Measurements from ENCODE around the gene BRD4.
A peak's percentile ranks its signal among the peaks of the same experiment; 100 is the strongest.

The BRD4 gene

DNA sequence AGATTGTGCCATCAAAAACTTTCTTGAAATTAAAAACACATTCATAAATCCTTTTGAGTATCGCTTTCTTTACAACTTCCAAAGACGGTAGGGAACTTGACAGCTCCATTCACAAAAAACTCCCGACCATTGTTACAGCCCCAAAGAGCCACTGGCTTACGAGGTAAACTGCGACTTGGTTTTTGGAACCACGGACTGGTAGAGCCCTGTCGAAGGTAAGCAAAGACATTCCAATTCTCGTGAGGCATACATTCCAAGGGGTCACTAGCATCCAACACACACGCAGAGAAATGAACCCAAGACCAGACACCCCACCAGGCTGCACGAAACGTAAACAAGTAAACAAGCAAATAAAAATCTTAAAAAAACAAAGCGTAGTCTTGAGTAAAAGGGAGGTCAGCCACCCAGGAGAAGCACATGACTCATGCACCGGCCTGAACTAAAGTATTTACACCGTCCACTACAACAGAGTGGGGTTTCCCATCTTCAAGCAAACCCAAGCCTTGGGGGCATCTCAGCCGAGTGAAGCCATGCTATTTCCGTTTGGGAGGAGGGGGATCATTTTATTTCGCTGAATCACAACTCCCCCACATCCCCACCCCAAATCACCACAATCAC, 1.4 kb downstream of the BRD4 start:
- Histone ChIP-seq H3K4me1 (peaks cover 68% of the 10 kb centered on the region), H3K4me2 (peak overlapping the region; percentile 90), H3K27me3 (no peaks in the 10 kb centered on the region), H3K9ac (peak overlapping the region; percentile 99), H3K9me3 (no peaks in the 10 kb centered on the region), H3K4me3 (peak overlapping the region; percentile 95), H4K20me1 (peaks cover 58% of the 10 kb centered on the region), H3K27ac (peak overlapping the region; percentile 99), H3K36me3 (peaks cover 6% of the 10 kb centered on the region; the same call in 1 of the 2 replicates)
- TF ChIP-seq Cebpa-rat (IDR thresholded peaks at IDR 0.05), result no peak

DNA sequence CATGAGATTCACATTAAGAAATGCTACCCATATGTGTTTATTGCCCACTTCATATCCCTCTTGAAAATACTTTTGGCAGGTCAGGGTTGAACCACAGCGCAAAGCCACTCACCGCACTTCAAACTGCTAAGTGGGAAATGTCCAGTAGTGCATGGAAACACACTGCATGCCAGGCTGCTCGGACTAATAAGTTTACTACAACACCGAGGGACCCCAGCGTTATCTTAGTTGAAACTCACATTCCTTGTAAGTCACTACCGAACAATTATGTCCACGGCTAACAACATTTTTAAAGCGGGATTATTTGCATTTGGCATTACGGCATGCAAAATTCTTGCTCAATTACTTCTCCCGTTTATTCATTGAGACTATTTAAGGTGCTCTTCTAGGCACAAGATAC, 4.0 kb downstream of the BRD4 start:
- no peak overlapping the region for H3K27ac ChIP-seq
- H4K20me1 ChIP-seq, result peaks cover 84% of the 10 kb centered on the region
- H3K9me3 ChIP-seq, result no peaks in the 10 kb centered on the region
- peak overlapping the region; percentile 90; the same call in 1 of the 2 replicates for H3K4me2 ChIP-seq
- H3K36me3 ChIP-seq, result no peaks in the 10 kb centered on the region
- no peak overlapping the region for H3K9ac ChIP-seq
- no peak for TF ChIP-seq Cebpa-rat (IDR thresholded peaks at IDR 0.05)
- H3K4me3 ChIP-seq, result no peak overlapping the region
- H3K4me1 ChIP-seq, result peaks cover 69% of the 10 kb centered on the region
- H3K27me3 ChIP-seq, result no peaks in the 10 kb centered on the region

DNA sequence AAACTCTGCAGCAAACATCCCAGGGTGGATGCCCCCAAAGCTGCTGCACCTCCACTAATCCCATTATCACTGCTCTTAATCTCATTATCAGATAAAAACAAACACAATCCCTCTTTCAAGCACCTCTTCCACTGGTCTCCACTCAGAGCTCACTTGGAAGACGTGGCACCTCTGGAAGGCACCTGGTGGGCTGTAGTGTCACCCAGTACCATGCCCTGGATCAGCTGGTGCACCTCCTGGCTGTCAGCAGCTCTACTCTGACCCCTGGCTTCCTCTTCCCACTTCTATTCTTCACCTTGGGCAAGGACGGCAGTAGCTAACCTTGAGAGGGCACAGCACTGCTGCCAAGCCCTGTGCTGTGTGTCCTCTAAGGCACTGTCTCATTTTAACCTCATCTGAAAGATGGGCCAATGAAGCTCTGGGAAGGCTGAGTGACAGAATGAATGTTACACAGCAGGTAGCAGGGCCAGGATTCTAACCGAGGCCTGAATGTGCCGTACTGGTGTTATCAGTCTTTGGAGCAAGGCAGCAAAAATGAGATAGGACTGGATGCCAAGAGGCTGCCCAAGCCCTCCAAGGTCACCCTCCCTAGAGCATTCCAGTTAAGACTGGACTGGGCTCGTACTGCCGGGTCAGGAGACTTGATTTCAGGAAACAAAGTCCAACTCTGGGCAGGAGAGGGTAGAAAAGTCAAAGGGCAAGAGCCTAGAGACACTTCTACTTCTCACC, 7.4 kb downstream of the BRD4 start:
- no peak for TF ChIP-seq Cebpa-rat (IDR thresholded peaks at IDR 0.05)
- no peaks in the 10 kb centered on the region for H3K27me3 ChIP-seq
- H3K9me3 ChIP-seq, result no peaks in the 10 kb centered on the region
- peaks cover 76% of the 10 kb centered on the region for H3K4me1 ChIP-seq
- H3K36me3 ChIP-seq, result no peaks in the 10 kb centered on the region
- no peak overlapping the region for H3K27ac ChIP-seq
- peaks cover 100% of the 10 kb centered on the region for H4K20me1 ChIP-seq
- H3K4me2 ChIP-seq, result peak overlapping the region; percentile 24
- no peak overlapping the region for H3K4me3 ChIP-seq
- H3K9ac ChIP-seq, result no peak overlapping the region

DNA sequence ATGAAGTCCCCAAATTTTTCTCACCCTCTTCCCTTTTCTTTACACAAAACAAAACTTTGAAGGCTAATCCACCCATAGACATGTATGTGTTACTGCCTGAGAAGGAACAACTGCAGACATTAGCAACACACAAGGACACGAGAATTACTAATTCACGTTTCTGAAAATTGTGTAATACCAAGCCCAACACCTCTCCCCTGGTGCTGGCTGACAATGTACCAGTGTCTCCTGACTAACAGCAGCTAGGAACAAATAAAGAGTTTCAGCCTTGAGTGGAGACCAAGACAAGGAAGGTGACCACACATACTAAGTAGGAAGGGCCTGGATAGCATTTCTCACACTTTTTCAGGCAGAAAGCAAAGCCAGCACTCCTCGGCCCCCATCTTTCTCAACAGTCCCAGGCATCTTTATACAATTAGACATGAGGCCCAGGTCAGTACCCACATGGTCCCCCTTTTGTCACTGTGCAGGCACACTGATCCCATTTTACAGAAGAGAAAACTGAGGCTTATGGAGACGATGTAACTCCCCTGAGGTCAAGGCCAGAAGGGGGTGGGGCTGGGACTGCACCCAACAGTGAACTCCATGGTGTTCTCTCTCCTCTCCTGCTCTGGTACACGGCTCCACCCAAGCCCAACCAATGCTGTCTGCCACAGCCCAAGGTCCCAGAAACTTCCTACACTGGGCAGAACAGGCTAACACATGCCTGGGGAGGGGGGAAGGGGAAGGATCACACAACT, 8.7 kb downstream of the BRD4 start:
- H3K9ac ChIP-seq, result no peak overlapping the region
- H3K27me3 ChIP-seq, result no peaks in the 10 kb centered on the region
- no peak for TF ChIP-seq Cebpa-rat (IDR thresholded peaks at IDR 0.05)
- no peak overlapping the region for H3K27ac ChIP-seq
- H3K4me1 ChIP-seq, result peaks cover 76% of the 10 kb centered on the region
- peaks cover 100% of the 10 kb centered on the region for H4K20me1 ChIP-seq
- no peaks in the 10 kb centered on the region for H3K36me3 ChIP-seq
- H3K4me2 ChIP-seq, result no peak overlapping the region; the same call in 1 of the 2 replicates
- H3K9me3 ChIP-seq, result no peaks in the 10 kb centered on the region
- H3K4me3 ChIP-seq, result no peak overlapping the region

DNA sequence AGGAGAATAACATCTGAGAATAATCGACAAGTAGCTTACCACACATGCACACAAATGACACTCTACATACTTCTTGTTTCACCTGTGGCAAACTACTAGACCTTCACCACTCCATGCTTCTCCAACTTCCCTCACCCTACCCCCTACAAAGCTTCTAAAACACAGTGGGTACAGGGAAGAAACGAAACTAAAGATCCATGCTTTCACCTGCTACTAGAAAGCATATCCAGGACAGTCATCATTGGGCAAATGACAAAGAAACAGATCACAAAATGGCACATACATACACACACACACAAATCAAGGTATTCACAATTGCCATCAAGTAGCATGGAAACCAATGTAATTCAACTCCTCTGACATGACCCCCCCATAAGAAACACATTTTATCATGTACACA, 10.6 kb downstream of the BRD4 start:
- TF ChIP-seq Cebpa-rat (IDR thresholded peaks at IDR 0.05), result no peak
- Histone ChIP-seq H3K9ac (no peak overlapping the region), H3K4me3 (no peak overlapping the region), H3K4me2 (no peak overlapping the region), H4K20me1 (peaks cover 100% of the 10 kb centered on the region), H3K27ac (no peak overlapping the region), H3K36me3 (peaks cover 5% of the 10 kb centered on the region; the same call in 1 of the 2 replicates), H3K4me1 (peaks cover 78% of the 10 kb centered on the region), H3K9me3 (no peaks in the 10 kb centered on the region), H3K27me3 (no peaks in the 10 kb centered on the region)

DNA sequence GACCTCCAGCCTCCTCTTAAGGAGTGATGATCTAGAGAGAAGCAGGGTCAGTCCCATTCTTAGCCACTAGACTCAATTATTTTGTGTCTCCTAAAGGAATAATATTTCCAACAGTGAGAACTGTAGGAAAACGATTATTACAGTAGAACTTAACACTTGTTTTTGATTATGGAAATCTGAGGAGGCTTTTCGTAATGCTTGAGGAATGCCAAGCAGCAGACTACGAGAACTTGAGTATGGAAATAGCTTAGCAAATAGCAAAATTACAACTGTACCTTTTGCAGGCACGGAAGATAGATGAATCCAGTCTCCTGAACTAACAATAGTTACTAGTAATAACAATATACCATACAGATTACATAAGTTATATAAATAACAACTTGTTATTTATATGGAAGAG, 12.2 kb downstream of the BRD4 start:
- no peak for TF ChIP-seq Cebpa-rat (IDR thresholded peaks at IDR 0.05)
- H4K20me1 ChIP-seq, result peaks cover 100% of the 10 kb centered on the region
- H3K27me3 ChIP-seq, result no peaks in the 10 kb centered on the region
- H3K9ac ChIP-seq, result no peak overlapping the region
- peaks cover 86% of the 10 kb centered on the region for H3K4me1 ChIP-seq
- no peak overlapping the region for H3K27ac ChIP-seq
- H3K4me3 ChIP-seq, result no peak overlapping the region
- H3K36me3 ChIP-seq, result peaks cover 8% of the 10 kb centered on the region; the same call in 1 of the 2 replicates
- no peaks in the 10 kb centered on the region for H3K9me3 ChIP-seq
- H3K4me2 ChIP-seq, result no peak overlapping the region

DNA sequence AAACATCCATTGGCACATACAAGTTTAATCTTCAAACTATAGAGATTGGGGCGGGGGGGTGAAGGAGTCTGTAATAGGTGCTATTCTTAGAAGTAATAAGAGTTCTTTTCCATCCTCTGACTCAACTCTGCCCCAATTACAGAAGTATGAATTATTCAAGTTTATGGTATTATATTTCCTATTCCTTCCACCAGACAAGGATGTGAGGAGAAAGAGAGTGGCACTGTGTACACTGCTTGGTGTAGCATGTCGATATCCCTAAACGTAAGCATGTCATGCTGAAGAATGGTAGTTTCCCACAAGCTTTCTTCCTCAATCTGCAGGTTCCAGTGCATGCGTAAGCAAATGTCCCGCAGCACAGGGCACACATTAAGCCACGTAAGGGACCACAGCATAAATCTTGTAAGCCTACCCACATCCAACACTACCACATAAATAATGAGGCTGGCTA, 14.1 kb downstream of the BRD4 start:
- H3K27me3 ChIP-seq, result no peaks in the 10 kb centered on the region
- peak overlapping the region; percentile 76 for H3K4me2 ChIP-seq
- TF ChIP-seq Cebpa-rat (IDR thresholded peaks at IDR 0.05), result no peak
- 0 out of 2 replicates have a peak overlapping the region, but pooled peaks have one; percentile 1 for H3K9ac ChIP-seq
- H4K20me1 ChIP-seq, result peaks cover 100% of the 10 kb centered on the region
- H3K9me3 ChIP-seq, result no peaks in the 10 kb centered on the region
- no peak overlapping the region for H3K27ac ChIP-seq
- H3K36me3 ChIP-seq, result peaks cover 26% of the 10 kb centered on the region
- H3K4me1 ChIP-seq, result peaks cover 72% of the 10 kb centered on the region
- H3K4me3 ChIP-seq, result no peak overlapping the region

DNA sequence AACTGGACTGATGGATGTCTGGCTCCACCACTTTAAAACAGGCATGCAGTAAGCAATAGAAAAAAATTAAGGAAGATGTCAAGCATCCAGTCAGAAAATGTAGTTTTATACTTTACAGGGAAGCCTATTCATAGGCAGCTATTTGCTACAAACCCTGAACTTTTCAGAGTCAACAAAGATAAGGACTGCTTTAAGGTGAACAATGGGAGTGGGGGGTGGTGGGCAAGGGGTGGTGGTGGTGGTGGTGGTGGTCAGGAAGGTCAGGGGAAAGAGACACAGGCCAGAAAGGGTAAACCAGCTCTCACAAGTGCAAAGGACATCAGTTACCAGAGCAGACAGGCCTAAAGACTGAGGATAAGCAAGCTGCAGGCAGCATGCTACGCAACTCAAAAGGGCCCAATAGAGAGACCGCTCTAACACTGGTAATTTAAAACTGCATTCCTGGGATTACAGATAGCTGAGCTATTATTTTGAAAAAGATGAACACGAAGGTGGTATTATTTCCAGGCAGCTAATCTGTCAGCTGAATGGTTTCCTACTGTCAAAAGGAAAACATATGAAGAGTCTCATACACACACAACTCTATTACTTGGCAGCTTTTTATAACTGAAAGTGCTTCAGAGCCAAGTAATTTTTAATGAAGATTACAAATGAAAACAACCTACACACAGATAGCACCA, 14.8 kb downstream of the BRD4 start:
- Histone ChIP-seq H3K4me3 (no peak overlapping the region), H3K9me3 (no peaks in the 10 kb centered on the region), H3K27ac (no peak overlapping the region), H4K20me1 (peaks cover 100% of the 10 kb centered on the region), H3K9ac (peak overlapping the region; percentile 37; the same call in 1 of the 2 replicates), H3K4me1 (peaks cover 77% of the 10 kb centered on the region), H3K4me2 (peak overlapping the region; percentile 76), H3K36me3 (peaks cover 32% of the 10 kb centered on the region), H3K27me3 (no peaks in the 10 kb centered on the region)
- no peak for TF ChIP-seq Cebpa-rat (IDR thresholded peaks at IDR 0.05)

DNA sequence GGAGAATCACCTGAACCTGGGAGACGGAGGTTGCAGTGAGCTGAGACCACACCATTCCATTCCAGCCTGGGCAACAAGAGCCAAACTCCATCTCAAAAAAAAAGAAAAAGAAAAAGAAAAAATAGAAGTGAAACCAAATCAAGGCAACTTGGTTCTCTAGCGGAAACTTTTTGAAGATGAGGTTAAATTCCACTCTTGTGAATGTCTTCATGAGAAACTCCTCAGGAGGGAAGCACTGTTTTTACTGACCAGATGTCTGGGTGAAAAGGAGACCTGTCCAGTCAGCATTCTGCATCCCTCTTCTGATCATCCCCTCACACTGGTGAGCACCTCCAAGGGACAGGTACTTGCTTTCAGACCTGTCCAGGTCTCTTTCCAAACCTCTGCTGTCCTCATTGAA, 15.8 kb downstream of the BRD4 start:
- H3K27ac ChIP-seq, result no peak overlapping the region; the same call in 1 of the 2 replicates
- TF ChIP-seq Cebpa-rat (IDR thresholded peaks at IDR 0.05), result no peak
- peak overlapping the region; percentile 37; the same call in 1 of the 2 replicates for H3K9ac ChIP-seq
- H3K27me3 ChIP-seq, result no peaks in the 10 kb centered on the region
- peaks cover 79% of the 10 kb centered on the region for H3K4me1 ChIP-seq
- no peaks in the 10 kb centered on the region for H3K9me3 ChIP-seq
- peaks cover 100% of the 10 kb centered on the region for H4K20me1 ChIP-seq
- peaks cover 33% of the 10 kb centered on the region for H3K36me3 ChIP-seq
- no peak overlapping the region for H3K4me3 ChIP-seq
- peak overlapping the region; percentile 76 for H3K4me2 ChIP-seq
